HEK293T (cell line): Measurements from ENCODE around the gene ATP8A1.

Source experiments
- CTCF ChIA-PET: fragments of 350-600 bp; formaldehyde crosslinking; extraction: SDS; loops from one replicate; lab custom pipeline; 2021; ENCODE audit warnings: antibody characterized with exemption, inconsistent platforms; lab: Yijun Ruan, JAX
- POLR2A ChIA-PET: fragments of 350-600 bp; formaldehyde crosslinking; extraction: SDS; loops from one replicate; lab custom pipeline; 2020; ENCODE audit warnings: antibody characterized with exemption, inconsistent platforms; lab: Yijun Ruan, JAX
- DNase-seq: peaks from one replicate; pipeline ENCODE4 v3.0.0; 2012; ENCODE audit warnings: mixed read lengths; ENCODE audit errors: extremely low spot score
- ARNT ChIP-seq: fragments of 450-650 bp; IDR thresholded peaks from 2 replicates; pipeline ENCODE4 v1.6.1; 2017; ENCODE audit warnings: mild to moderate bottlenecking
- BHLHE40 ChIP-seq: fragments of 450-650 bp; IDR thresholded peaks from 2 replicates; pipeline ENCODE4 v1.6.1; 2016; ENCODE audit warnings: mild to moderate bottlenecking, moderate library complexity, borderline replicate concordance
- CTBP1 ChIP-seq: fragments of 450-650 bp; IDR thresholded peaks from 2 replicates; pipeline ENCODE4 v1.6.1; 2016; ENCODE audit warnings: borderline replicate concordance
- ELF4 ChIP-seq: fragments of 450-650 bp; IDR thresholded peaks from 2 replicates; pipeline ENCODE4 v1.6.1; 2017; ENCODE audit warnings: antibody characterized with exemption
- FOXA1 ChIP-seq: fragments of 450-650 bp; IDR thresholded peaks from 2 replicates; pipeline ENCODE4 v1.6.1; 2016; ENCODE audit warnings: mild to moderate bottlenecking
- FOXK2 ChIP-seq: fragments of 450-650 bp; IDR thresholded peaks from 2 replicates; pipeline ENCODE4 v1.6.1; 2016; ENCODE audit warnings: mild to moderate bottlenecking
- FOXM1 ChIP-seq: fragments of 450-650 bp; IDR thresholded peaks from 2 replicates; pipeline ENCODE4 v1.6.1; 2017; ENCODE audit warnings: mild to moderate bottlenecking, borderline replicate concordance
- HDGF ChIP-seq: fragments of 450-650 bp; IDR thresholded peaks from 2 replicates; pipeline ENCODE4 v1.6.1; 2017; ENCODE audit warnings: antibody characterized with exemption, borderline replicate concordance
- L3MBTL2 ChIP-seq: fragments of 450-650 bp; conservative IDR thresholded peaks from 2 replicates; pipeline ENCODE4 v1.6.1; 2016; ENCODE audit warnings: mild to moderate bottlenecking
- LEF1 ChIP-seq: fragments of 450-650 bp; IDR thresholded peaks from 2 replicates; pipeline ENCODE4 v1.6.1; 2017; ENCODE audit warnings: mild to moderate bottlenecking, borderline replicate concordance
- NFRKB ChIP-seq: fragments of 450-650 bp; IDR thresholded peaks from 2 replicates; pipeline ENCODE4 v1.6.1; 2016; ENCODE audit warnings: mild to moderate bottlenecking, moderate library complexity
- PKNOX1 ChIP-seq: fragments of 450-650 bp; IDR thresholded peaks from 2 replicates; pipeline ENCODE4 v1.6.1; 2016
- SP1 ChIP-seq: fragments of 450-650 bp; IDR thresholded peaks from 2 replicates; pipeline ENCODE4 v1.6.1; 2017
- SUZ12 ChIP-seq: fragments of 450-650 bp; IDR thresholded peaks from 2 replicates; pipeline ENCODE4 v1.6.1; 2016; ENCODE audit warnings: mild to moderate bottlenecking
- TARDBP ChIP-seq: fragments of 450-650 bp; IDR thresholded peaks from 2 replicates; pipeline ENCODE4 v1.6.1; 2016
- ZNF384 ChIP-seq: fragments of 450-650 bp; IDR thresholded peaks from 2 replicates; pipeline ENCODE4 v1.6.1; 2016

The ATP8A1 gene

GRCh38 chr4:42362591-42362990 is 294.3 kb downstream of the ATP8A1 start:
- no peak for DNase-seq
- POLR2A ChIA-PET: no interaction called here
- CTCF ChIA-PET: no interaction called here
- TF ChIP-seq FOXA1 (no peak), HDGF (no peak)

GRCh38 chr4:42361456-42361855 is 295.4 kb downstream of the ATP8A1 start:
- TF ChIP-seq FOXA1 (no peak), ELF4 (no peak), FOXM1 (no peak), BHLHE40 (no peak), CTBP1 (no peak), ARNT (no peak), LEF1 (no peak), TARDBP (no peak), L3MBTL2 (no peak), ZNF384 (no peak), HDGF (no peak), PKNOX1 (no peak), SP1 (no peak), FOXK2 (no peak), SUZ12 (no peak), NFRKB (no peak)
- DNase-seq: no peak
- CTCF ChIA-PET: no interaction called here
- POLR2A ChIA-PET: no interaction called here

- POLR2A ChIA-PET: no interaction called here
- TF ChIP-seq TARDBP (no peak), FOXK2 (no peak), ELF4 (no peak), ARNT (no peak), SUZ12 (no peak), FOXA1 (no peak), PKNOX1 (no peak), SP1 (no peak), LEF1 (no peak), BHLHE40 (no peak), HDGF (no peak), FOXM1 (no peak)
- CTCF ChIA-PET: interaction anchor here (1.0 kb wide), 1 partner anchor 160 kb away, joined by 3 read pairs; no protein-coding TSS in a partner anchor
These were observed 296.6 kb downstream of the ATP8A1 start for GRCh38 chr4:42360256-42360669.

GRCh38 chr4:42359711-42360110 is 297.2 kb downstream of the ATP8A1 start:
- DNase-seq: no peak
- ChIA-PET CTCF (interaction anchor here (0.5 to 1.0 kb wide), 2 partner anchors 14 to 160 kb away, joined by 3 read pairs; no protein-coding TSS in a partner anchor), POLR2A (no interaction called here)
- TF ChIP-seq FOXA1 (no peak), SP1 (no peak), NFRKB (no peak), FOXM1 (no peak), BHLHE40 (no peak), LEF1 (no peak), L3MBTL2 (no peak), TARDBP (no peak), ARNT (no peak), FOXK2 (no peak), ELF4 (no peak), CTBP1 (no peak), SUZ12 (no peak), ZNF384 (no peak), HDGF (no peak), PKNOX1 (no peak)

More at GRCh38 chr4:42360256-42360669, 296.6 kb downstream of the ATP8A1 start:
- no peak for DNase-seq
